NCI-H82 treated with DMSO at 0.1 percent for 48 hours (cell line): ENCODE data around the gene KRT32.

Experiments
- DNase-seq: peaks from one replicate; lab custom pipeline; 2025; ENCODE audit not compliant: unreplicated experiment; lab: John Stamatoyannopoulos, UW

KRT32 gene

GRCh38 chr17:41492771-41493170 is 25.6 kb upstream of the KRT32 start:
- DNase-seq: no peak

GRCh38 chr17:41492351-41492750 is 25.2 kb upstream of the KRT32 start:
- DNase-seq: no peak

GRCh38 chr17:41491476-41491875 is 24.3 kb upstream of the KRT32 start:
- no peak for DNase-seq

- no peak for DNase-seq
Measured at GRCh38 chr17:41490000-41490990, 23.1 kb upstream of the KRT32 start.

- no peak for DNase-seq
Measured at GRCh38 chr17:41489531-41489930, 22.3 kb upstream of the KRT32 start, which contains the start of gene KRT36. KRT36 (minus strand) TSS chr17:41489910; CDS start chr17:41489864, 46 bp downstream.

- no peak for DNase-seq
Measured at GRCh38 chr17:41486809-41487530, 19.8 kb upstream of the KRT32 start.

GRCh38 chr17:41486316-41486715 is 19.1 kb upstream of the KRT32 start:
- no peak for DNase-seq

GRCh38 chr17:41484920-41485904 is 18.0 kb upstream of the KRT32 start:
- DNase-seq: no peak

GRCh38 chr17:41483991-41484826 is 17.0 kb upstream of the KRT32 start:
- DNase-seq: no peak

- DNase-seq: no peak
Measured at GRCh38 chr17:41483531-41483930, 16.3 kb upstream of the KRT32 start.

GRCh38 chr17:41481036-41481435 is 13.8 kb upstream of the KRT32 start, which contains the start of gene KRT35:
KRT35 (minus strand) TSS chr17:41481151; CDS start chr17:41481097, 54 bp downstream.
- no peak for DNase-seq

- DNase-seq: no peak
Measured at GRCh38 chr17:41480581-41480980, 13.4 kb upstream of the KRT32 start.

GRCh38 chr17:41480136-41480535 is 12.9 kb upstream of the KRT32 start:
- DNase-seq: no peak

GRCh38 chr17:41478237-41478636 is 11.1 kb upstream of the KRT32 start:
- DNase-seq: no peak

GRCh38 chr17:41476866-41477815 is 10.0 kb upstream of the KRT32 start:
- DNase-seq: no peak

- no peak for DNase-seq
Measured at GRCh38 chr17:41475421-41475820, 8.2 kb upstream of the KRT32 start.

- no peak for DNase-seq
Measured at GRCh38 chr17:41474863-41475262, 7.7 kb upstream of the KRT32 start.

- no peak for DNase-seq
Measured at GRCh38 chr17:41468346-41468745, 1.2 kb upstream of the KRT32 start.

GRCh38 chr17:41467561-41467960 is 375 bp upstream of the KRT32 start:
- no peak for DNase-seq
